HG02610 (cell line): ENCODE measurements around the gene C15orf39.
"Not testable (repeated sequence)": the region's sequence is repeated elsewhere in the genome, so short reads cannot be mapped to it uniquely, and the experiment has no call there.

ENCODE experiments used
- ATAC-seq: cut with Tn5 transposase; IDR thresholded peaks from one replicate; pipeline ENCODE4 v1.9.1; 2021; ENCODE audit warnings: mild to moderate bottlenecking, moderate library complexity; ENCODE audit not compliant: unreplicated experiment

C15orf39 gene

GRCh38 chr15:75258620-75259343 lies 57.1 kb downstream of the C15orf39 start:
- ATAC-seq, result not testable (repeated sequence)

DNA sequence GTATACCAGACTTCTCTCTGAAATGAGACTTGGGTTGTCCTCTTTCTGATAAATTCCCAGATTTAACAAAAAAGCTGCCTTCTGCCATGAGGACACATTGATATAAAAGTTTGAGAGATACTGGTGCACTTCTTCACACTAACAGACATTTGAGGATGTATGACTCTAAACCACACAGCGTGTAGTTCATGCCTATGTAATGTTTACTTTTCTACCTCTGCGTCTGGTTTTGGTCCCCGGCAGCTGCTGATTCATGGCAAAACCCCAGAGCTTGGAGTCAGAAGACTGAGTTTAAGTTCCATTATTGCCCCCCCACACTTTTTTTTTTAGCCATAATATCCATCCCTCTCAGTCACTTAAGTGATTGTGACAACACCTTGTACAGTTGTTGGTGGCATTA lies 58.2 kb downstream of the C15orf39 start:
- not testable (repeated sequence) for ATAC-seq
